Endothelial cell of umbilical vein (primary cell): ENCODE measurements around the gene GUCA2B.

Experiments
- CTCF ChIP-seq, 2 donors: IDR thresholded peaks; 1 replicate in 1 of 2; 2 replicates in 1 of 2; pipeline ENCODE4 v1.5.1; 2011; ENCODE audit warnings: low read length in 2 of 2, mild to moderate bottlenecking in 2 of 2, moderate library complexity in 2 of 2, control low read depth in 1 of 2, inconsistent platforms in 1 of 2, low read depth in 1 of 2; ENCODE audit not compliant: insufficient read depth in 1 of 2; ENCODE audit errors: extremely low read depth in 1 of 2
- EZH2 ChIP-seq: IDR thresholded peaks from 2 replicates; pipeline ENCODE4 v1.6.1; 2012; ENCODE audit warnings: borderline replicate concordance, low read depth, mild to moderate bottlenecking, moderate library complexity, low read length, inconsistent platforms; ENCODE audit not compliant: severe bottlenecking
- GATA2 ChIP-seq: IDR thresholded peaks from 2 replicates; pipeline ENCODE4 v1.7.0; 2011; ENCODE audit warnings: low read depth, mild to moderate bottlenecking, moderate library complexity, mixed read lengths, low read length; ENCODE audit not compliant: insufficient read length, insufficient read depth
- JUN ChIP-seq: IDR thresholded peaks from 2 replicates; pipeline ENCODE4 v1.6.1; 2011; ENCODE audit warnings: borderline replicate concordance, low read depth; ENCODE audit not compliant: insufficient read length, insufficient read depth
- POLR2A ChIP-seq: IDR thresholded peaks from 2 replicates; pipeline ENCODE4 v1.6.1; 2012; ENCODE audit warnings: low read depth, mild to moderate bottlenecking, control low read depth, low read length
- POLR2AphosphoS5 ChIP-seq: IDR thresholded peaks from 2 replicates; pipeline ENCODE4 v1.6.1; 2012; ENCODE audit warnings: low read depth, mild to moderate bottlenecking, control low read depth, low read length, moderate library complexity; ENCODE audit not compliant: insufficient read depth
- TF ChIP-seq, protein P1 (sequence below): IDR thresholded peaks from 2 replicates; pipeline ENCODE4 v1.6.1; 2011; ENCODE audit not compliant: insufficient read depth, insufficient read length

GRCh38 chr1:42139444-42139843 lies 13.8 kb upstream of the GUCA2B start:
- TF ChIP-seq POLR2A: no peak
- TF ChIP-seq, protein P1, sequence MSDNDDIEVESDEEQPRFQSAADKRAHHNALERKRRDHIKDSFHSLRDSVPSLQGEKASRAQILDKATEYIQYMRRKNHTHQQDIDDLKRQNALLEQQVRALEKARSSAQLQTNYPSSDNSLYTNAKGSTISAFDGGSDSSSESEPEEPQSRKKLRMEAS: no peak
- TF ChIP-seq POLR2AphosphoS5: no peak
- TF ChIP-seq EZH2: no peak
- no peak for TF ChIP-seq CTCF (IDR thresholded peaks at IDR 0.05; ENCODE audit: extremely low read depth in 1 of 2, insufficient read depth in 1 of 2, low read depth in 1 of 2, low read length in 2 of 2)
- no peak for TF ChIP-seq GATA2
- TF ChIP-seq JUN: no peak
